Mesendoderm (in vitro differentiated cells): ENCODE measurements around the gene KHDC4.

ENCODE experiments used
- DNase-seq: peaks from one replicate; pipeline ENCODE4 v3.0.0; 2013
- H2AK5ac ChIP-seq: 2 replicates; pipeline ENCODE4 v1.6.1; 2013; ENCODE audit warnings: low read length, inconsistent platforms
- H2BK120ac ChIP-seq: 2 replicates; pipeline ENCODE4 v1.6.1; 2013; ENCODE audit warnings: low read depth, mild to moderate bottlenecking, low read length, moderate library complexity, mixed read lengths
- H2BK15ac ChIP-seq: replicated peaks from 2 replicates; pipeline ENCODE4 v1.6.1; 2013; ENCODE audit warnings: low read depth, mild to moderate bottlenecking, moderate library complexity
- H2BK5ac ChIP-seq: 2 replicates; pipeline ENCODE4 v1.6.1; 2013; ENCODE audit warnings: low read length, inconsistent platforms
- H3K18ac ChIP-seq: 2 replicates; pipeline ENCODE4 v1.6.1; 2013; ENCODE audit warnings: mild to moderate bottlenecking, low read length, mixed read lengths
- H3K23ac ChIP-seq: one replicate; pipeline ENCODE4 v1.6.1; 2013; ENCODE audit warnings: low read length
- H3K27ac ChIP-seq: 2 replicates; pipeline ENCODE4 v1.5.1; 2013; ENCODE audit warnings: low read depth, mild to moderate bottlenecking, inconsistent platforms, low read length, moderate library complexity
- H3K27me3 ChIP-seq: 2 replicates; pipeline ENCODE4 v1.6.1; 2013; ENCODE audit warnings: low read length, control low read depth, mild to moderate bottlenecking, inconsistent platforms; ENCODE audit not compliant: insufficient read depth, poor library complexity
- H3K36me3 ChIP-seq: 2 replicates; pipeline ENCODE4 v1.6.1; 2013; ENCODE audit warnings: low read length, inconsistent platforms; ENCODE audit not compliant: control insufficient read depth, insufficient read depth
- H3K4ac ChIP-seq: one replicate; pipeline ENCODE4 v1.6.1; 2013; ENCODE audit warnings: low read depth, mild to moderate bottlenecking, low read length, moderate library complexity
- H3K4me1 ChIP-seq: 2 replicates; pipeline ENCODE4 v1.6.1; 2013; ENCODE audit warnings: low read depth, low read length, inconsistent platforms; ENCODE audit not compliant: control insufficient read depth
- H3K4me2 ChIP-seq: 2 replicates; pipeline ENCODE4 v1.6.1; 2013; ENCODE audit warnings: low read length
- H3K4me3 ChIP-seq: 2 replicates; pipeline ENCODE4 v1.5.1; 2013; ENCODE audit warnings: mild to moderate bottlenecking, low read length
- H3K56ac ChIP-seq: one replicate; pipeline ENCODE4 v1.6.1; 2013; ENCODE audit warnings: low read length
- H3K79me1 ChIP-seq: 2 replicates; pipeline ENCODE4 v1.6.1; 2013; ENCODE audit warnings: low read length, inconsistent platforms
- H3K79me2 ChIP-seq: 2 replicates; pipeline ENCODE4 v1.6.1; 2013; ENCODE audit warnings: mild to moderate bottlenecking, low read length; ENCODE audit not compliant: control insufficient read depth, insufficient read depth
- H3K9ac ChIP-seq: 2 replicates; pipeline ENCODE4 v1.6.1; 2013; ENCODE audit warnings: low read length, inconsistent platforms
- H4K5ac ChIP-seq: one replicate; pipeline ENCODE4 v1.6.1; 2013; ENCODE audit warnings: low read length
- H4K8ac ChIP-seq: one replicate; pipeline ENCODE4 v1.6.1; 2013; ENCODE audit warnings: low read depth, mild to moderate bottlenecking, control low read depth, low read length, moderate library complexity
- WGBS: extraction: QIAGEN DNeasy Blood & Tissue Kit; methylation state at CpG from one replicate; pipeline ENCODE4 v1.1.7; 2013; ENCODE audit warnings: low lambda C conversion rate, missing lambda C conversion rate; ENCODE audit not compliant: insufficient coverage; ENCODE audit errors: extremely low coverage; 5-methylcytosine and 5-hydroxymethylcytosine counted together

Gene KHDC4

GRCh38 chr1:155954645-155955044 is 20.4 kb upstream of the KHDC4 start:
- H3K4me2 ChIP-seq: no peak overlapping the region
- H2BK5ac ChIP-seq: no peak overlapping the region
- no peaks in the 10 kb centered on the region for H3K79me2 ChIP-seq

DNA sequence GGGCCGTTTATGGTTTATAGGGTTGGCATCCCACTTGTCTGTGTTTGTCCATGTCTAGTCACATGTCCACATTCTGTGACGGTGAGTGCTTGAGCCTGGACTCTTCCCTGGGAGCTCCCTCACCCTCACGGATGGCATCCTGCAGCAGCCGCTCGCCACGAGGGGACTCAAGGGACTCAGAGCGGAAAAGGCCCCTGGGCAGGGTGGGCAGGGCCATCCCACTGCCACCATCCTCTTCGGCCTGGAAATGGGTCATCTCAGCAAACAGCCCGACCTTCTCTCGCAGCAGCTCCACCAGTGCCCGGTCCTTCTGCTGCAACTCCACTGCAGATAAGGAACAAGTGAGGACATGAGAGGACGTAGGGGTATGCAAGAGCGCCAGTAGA is 18.3 kb upstream of the KHDC4 start:
- Histone ChIP-seq H3K27me3 (no peaks in the 10 kb centered on the region), H3K79me1 (no peaks in the 10 kb centered on the region), H3K23ac (no peak overlapping the region), H3K27ac (no peak overlapping the region), H2AK5ac (no peak overlapping the region), H3K4ac (no peak overlapping the region), H3K4me1 (no peaks in the 10 kb centered on the region), H4K5ac (no peak overlapping the region), H2BK120ac (no peak overlapping the region), H2BK5ac (no peak overlapping the region), H3K4me3 (no peak overlapping the region), H3K79me2 (no peaks in the 10 kb centered on the region), H3K4me2 (no peak overlapping the region), H3K56ac (no peak overlapping the region), H4K8ac (no peak overlapping the region), H3K36me3 (peaks cover 25% of the 10 kb centered on the region), H3K18ac (no peak overlapping the region), H3K9ac (no peak overlapping the region), H2BK15ac (no peak overlapping the region)
- no peak for DNase-seq
- whole genome bisulfite sequencing: no CpG with 5 or more reads among the region's 13 CpGs

More at GRCh38 chr1:155954645-155955044, 20.4 kb upstream of the KHDC4 start:
- H3K4me3 ChIP-seq: no peak overlapping the region
- no peak overlapping the region for H3K27ac ChIP-seq
- no peak overlapping the region for H4K8ac ChIP-seq
- H3K27me3 ChIP-seq: no peaks in the 10 kb centered on the region
- H2BK120ac ChIP-seq: no peak overlapping the region
- no peak overlapping the region for H3K4ac ChIP-seq
- no peak for DNase-seq
- no peaks in the 10 kb centered on the region for H3K79me1 ChIP-seq
- peaks cover 30% of the 10 kb centered on the region for H3K36me3 ChIP-seq
- no CpG with 5 or more reads among the region's 3 CpGs for WGBS
- no peak overlapping the region for H2AK5ac ChIP-seq
- H4K5ac ChIP-seq: no peak overlapping the region
- no peak overlapping the region for H3K56ac ChIP-seq
- H3K9ac ChIP-seq: no peak overlapping the region
- H3K4me1 ChIP-seq: no peaks in the 10 kb centered on the region
- no peak overlapping the region for H3K18ac ChIP-seq
- no peak overlapping the region for H2BK15ac ChIP-seq
- no peak overlapping the region for H3K23ac ChIP-seq

GRCh38 chr1:155951753-155952504 is 17.7 kb upstream of the KHDC4 start:
- H3K4me1 ChIP-seq: no peaks in the 10 kb centered on the region
- H3K4me2 ChIP-seq: no peak overlapping the region
- H3K27ac ChIP-seq: no peak overlapping the region
- H4K5ac ChIP-seq: no peak overlapping the region
- no peaks in the 10 kb centered on the region for H3K27me3 ChIP-seq
- no peaks in the 10 kb centered on the region for H3K79me1 ChIP-seq
- no peak overlapping the region for H3K4me3 ChIP-seq
- H2AK5ac ChIP-seq: no peak overlapping the region
- no peak overlapping the region for H3K18ac ChIP-seq
- no CpG with 5 or more reads among the region's 6 CpGs for WGBS
- H3K4ac ChIP-seq: no peak overlapping the region
- H2BK120ac ChIP-seq: no peak overlapping the region
- no peak overlapping the region for H3K56ac ChIP-seq
- no peak for DNase-seq
- no peak overlapping the region for H3K23ac ChIP-seq
- no peak overlapping the region for H4K8ac ChIP-seq
- H2BK5ac ChIP-seq: no peak overlapping the region
- H3K36me3 ChIP-seq: peaks cover 25% of the 10 kb centered on the region
- no peak overlapping the region for H2BK15ac ChIP-seq
- H3K79me2 ChIP-seq: no peaks in the 10 kb centered on the region
- H3K9ac ChIP-seq: no peak overlapping the region

DNA sequence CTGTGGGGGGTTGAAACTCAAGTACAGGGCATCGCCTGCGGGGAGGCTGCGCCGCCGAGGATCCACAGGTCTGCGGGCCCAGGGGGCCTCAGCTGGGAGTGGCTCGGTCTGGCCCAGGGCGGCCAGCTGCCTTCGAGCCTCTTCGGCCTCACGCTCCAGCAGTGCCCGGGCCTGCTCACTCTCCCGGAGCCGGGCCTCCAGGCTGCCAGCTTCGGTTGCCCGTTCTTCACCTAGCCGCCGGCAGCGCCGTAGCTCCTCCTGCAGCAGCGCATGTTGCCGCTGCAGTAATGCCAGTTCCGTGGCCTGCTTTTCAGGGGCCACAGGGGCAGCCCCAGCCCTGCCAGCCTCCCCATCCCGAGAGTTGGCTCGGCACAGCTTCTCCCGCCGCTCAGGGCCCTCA is 16.6 kb upstream of the KHDC4 start:
- H4K8ac ChIP-seq: no peak overlapping the region

DNA sequence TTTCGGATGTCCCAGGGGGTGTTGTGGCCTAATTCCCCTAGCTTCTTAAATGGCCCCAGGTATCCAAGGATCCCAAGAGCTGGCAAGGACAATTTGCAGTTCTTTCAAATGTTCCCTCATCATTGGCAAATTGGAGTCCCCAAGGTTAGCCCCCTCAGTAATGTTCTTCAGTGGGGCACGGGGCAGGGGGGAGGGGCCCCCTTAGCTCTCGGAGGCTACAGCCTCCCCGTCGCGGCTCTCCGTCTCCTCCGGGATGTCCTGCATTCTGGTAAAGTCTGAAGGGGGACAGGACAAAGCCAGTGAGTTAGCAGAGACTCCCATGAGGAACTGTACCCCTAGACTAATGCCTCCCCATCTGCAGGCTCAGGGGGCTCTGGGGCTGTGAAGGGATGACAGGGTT is 13.5 kb upstream of the KHDC4 start:
- H3K27me3 ChIP-seq: no peaks in the 10 kb centered on the region
- no peak overlapping the region for H2BK15ac ChIP-seq
- no peak overlapping the region for H3K23ac ChIP-seq
- H3K36me3 ChIP-seq: peaks cover 24% of the 10 kb centered on the region
- WGBS: no CpG with 5 or more reads among the region's 8 CpGs
- H3K4ac ChIP-seq: no peak overlapping the region
- H3K27ac ChIP-seq: no peak overlapping the region
- DNase-seq: no peak
- no peak overlapping the region for H2BK120ac ChIP-seq
- H3K56ac ChIP-seq: no peak overlapping the region
- H3K4me3 ChIP-seq: no peak overlapping the region
- H4K5ac ChIP-seq: no peak overlapping the region
- H2BK5ac ChIP-seq: no peak overlapping the region
- no peaks in the 10 kb centered on the region for H3K79me1 ChIP-seq
- no peak overlapping the region for H2AK5ac ChIP-seq
- H3K4me1 ChIP-seq: peaks cover 5% of the 10 kb centered on the region
- no peak overlapping the region for H3K9ac ChIP-seq
- H3K4me2 ChIP-seq: no peak overlapping the region
- H3K18ac ChIP-seq: no peak overlapping the region
- no peaks in the 10 kb centered on the region for H3K79me2 ChIP-seq
- no peak overlapping the region for H4K8ac ChIP-seq

More for the DNA sequence above, 16.6 kb upstream of the KHDC4 start:
- H2BK120ac ChIP-seq: no peak overlapping the region
- no peak overlapping the region for H3K27ac ChIP-seq
- peaks cover 27% of the 10 kb centered on the region for H3K36me3 ChIP-seq
- no peaks in the 10 kb centered on the region for H3K27me3 ChIP-seq
- no peak overlapping the region for H4K5ac ChIP-seq
- no peak overlapping the region for H3K56ac ChIP-seq
- no peak overlapping the region for H3K9ac ChIP-seq
- no CpG with 5 or more reads among the region's 27 CpGs for WGBS
- no peak overlapping the region for H3K4me3 ChIP-seq
- no peak overlapping the region for H3K4me2 ChIP-seq
- no peak overlapping the region for H2BK15ac ChIP-seq
- H3K4me1 ChIP-seq: peaks cover 5% of the 10 kb centered on the region
- H3K79me1 ChIP-seq: no peaks in the 10 kb centered on the region
- no peak for DNase-seq
- H2BK5ac ChIP-seq: no peak overlapping the region
- H3K4ac ChIP-seq: no peak overlapping the region
- H3K23ac ChIP-seq: no peak overlapping the region
- no peaks in the 10 kb centered on the region for H3K79me2 ChIP-seq
- no peak overlapping the region for H2AK5ac ChIP-seq
- no peak overlapping the region for H3K18ac ChIP-seq

DNA sequence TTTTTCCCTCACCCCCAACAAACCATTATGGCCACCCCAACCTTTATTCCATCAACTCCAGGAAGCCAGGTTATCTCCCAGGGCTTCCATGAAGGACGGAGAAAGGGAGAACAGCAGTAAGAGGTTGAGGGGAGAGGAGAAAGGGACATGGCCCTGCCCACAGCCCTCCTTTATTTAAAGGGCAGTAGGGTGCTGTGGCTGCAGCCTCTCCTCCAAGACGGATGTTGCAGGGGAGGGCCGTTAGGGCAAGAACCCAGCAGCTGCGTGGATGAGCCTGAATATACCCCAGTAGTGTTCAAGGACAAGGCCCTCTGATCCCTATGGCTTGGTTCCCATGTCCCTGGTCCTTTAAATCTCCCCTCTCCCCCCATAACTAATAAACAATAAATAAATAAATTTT is 13.1 kb upstream of the KHDC4 start:
- Histone ChIP-seq H4K5ac (no peak overlapping the region), H2BK15ac (no peak overlapping the region), H3K4me1 (peaks cover 5% of the 10 kb centered on the region), H2BK120ac (no peak overlapping the region), H3K79me2 (no peaks in the 10 kb centered on the region), H3K27me3 (no peaks in the 10 kb centered on the region), H3K79me1 (no peaks in the 10 kb centered on the region), H3K4me2 (no peak overlapping the region), H2BK5ac (no peak overlapping the region), H3K27ac (no peak overlapping the region), H3K9ac (no peak overlapping the region), H3K18ac (no peak overlapping the region), H3K4ac (no peak overlapping the region), H3K56ac (no peak overlapping the region), H2AK5ac (no peak overlapping the region), H4K8ac (no peak overlapping the region), H3K4me3 (no peak overlapping the region), H3K36me3 (peaks cover 22% of the 10 kb centered on the region), H3K23ac (no peak overlapping the region)
- no peak for DNase-seq
- WGBS: no CpG with 5 or more reads among the region's 4 CpGs
